Epithelial cell of proximal tubule (primary cell): ENCODE data around the gene PTPRD. TPM values are rescaled to one million over a fixed set of nuclear protein-coding genes. Genes with fewer than 3 reads are reported as not detected.

ENCODE experiments used
- DNase-seq: peaks from one replicate; pipeline ENCODE4 v3.0.0-alpha.2; 2011; ENCODE audit warnings: low read depth
- H3K4me3 ChIP-seq: 2 replicates; pipeline ENCODE4 v1.5.1; 2011; ENCODE audit warnings: low read depth, mild to moderate bottlenecking, low read length
- total RNA-seq: library from RNA; depleted of rRNA; stranded (reverse); fragments of >200 nt; gene quantifications from 2 replicates; pipeline ENCODE4 v1.2.3, GENCODE V29; 2015
- TF ChIP-seq, protein P1 (sequence below): conservative IDR thresholded peaks from 2 replicates; pipeline ENCODE4 v1.5.1; 2012; ENCODE audit warnings: low read depth, mild to moderate bottlenecking, low read length

Gene PTPRD
- 3.2 and 5.6 TPM in 2 replicates for total RNA-seq

DNA sequence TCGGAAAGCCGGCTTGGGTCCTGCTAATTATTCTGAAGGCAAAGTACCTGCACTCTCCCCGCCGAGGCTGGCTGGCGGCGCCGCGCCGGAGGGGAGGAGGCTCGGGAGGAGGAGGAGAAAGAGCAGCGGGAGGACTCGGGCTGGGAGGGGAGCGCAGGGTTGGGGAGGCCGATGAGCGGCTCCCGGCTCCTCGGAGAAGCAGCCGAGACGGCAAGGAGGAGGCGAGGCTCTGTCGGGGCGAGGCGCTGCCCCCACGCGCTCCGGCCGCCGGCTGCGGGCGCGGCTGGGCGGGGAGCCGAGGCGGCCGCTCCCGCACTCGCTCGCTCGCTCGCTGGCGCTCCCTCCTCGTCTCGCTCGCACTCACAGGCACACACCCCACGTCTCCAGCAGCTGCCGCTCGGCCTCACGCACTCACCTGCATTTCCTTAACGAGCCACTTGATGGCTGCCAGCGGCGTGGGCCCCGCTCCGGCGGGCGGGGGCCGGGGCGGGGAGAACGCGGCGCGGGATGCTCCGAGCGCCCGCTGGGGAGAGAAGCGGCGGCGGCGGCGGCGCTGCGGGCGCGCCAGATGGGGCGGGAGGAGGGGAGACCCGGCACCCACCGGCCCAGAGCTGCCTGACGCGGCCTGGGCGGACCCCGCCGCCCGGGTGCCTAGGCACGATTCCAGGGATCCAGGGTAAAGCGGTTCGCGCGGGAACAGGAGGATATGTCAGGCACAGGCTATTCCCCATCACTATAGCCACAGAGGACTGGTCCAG, at the start of gene PTPRD:
TSS of gene PTPRD (minus strand) at position 362 of the 758 bp plus-strand sequence.
- peak within 1 kb of the TSS; percentile 49 for H3K4me3 ChIP-seq
- no peak for DNase-seq
- TF ChIP-seq, protein P1, sequence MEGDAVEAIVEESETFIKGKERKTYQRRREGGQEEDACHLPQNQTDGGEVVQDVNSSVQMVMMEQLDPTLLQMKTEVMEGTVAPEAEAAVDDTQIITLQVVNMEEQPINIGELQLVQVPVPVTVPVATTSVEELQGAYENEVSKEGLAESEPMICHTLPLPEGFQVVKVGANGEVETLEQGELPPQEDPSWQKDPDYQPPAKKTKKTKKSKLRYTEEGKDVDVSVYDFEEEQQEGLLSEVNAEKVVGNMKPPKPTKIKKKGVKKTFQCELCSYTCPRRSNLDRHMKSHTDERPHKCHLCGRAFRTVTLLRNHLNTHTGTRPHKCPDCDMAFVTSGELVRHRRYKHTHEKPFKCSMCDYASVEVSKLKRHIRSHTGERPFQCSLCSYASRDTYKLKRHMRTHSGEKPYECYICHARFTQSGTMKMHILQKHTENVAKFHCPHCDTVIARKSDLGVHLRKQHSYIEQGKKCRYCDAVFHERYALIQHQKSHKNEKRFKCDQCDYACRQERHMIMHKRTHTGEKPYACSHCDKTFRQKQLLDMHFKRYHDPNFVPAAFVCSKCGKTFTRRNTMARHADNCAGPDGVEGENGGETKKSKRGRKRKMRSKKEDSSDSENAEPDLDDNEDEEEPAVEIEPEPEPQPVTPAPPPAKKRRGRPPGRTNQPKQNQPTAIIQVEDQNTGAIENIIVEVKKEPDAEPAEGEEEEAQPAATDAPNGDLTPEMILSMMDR: peak; percentile 27

DNA sequence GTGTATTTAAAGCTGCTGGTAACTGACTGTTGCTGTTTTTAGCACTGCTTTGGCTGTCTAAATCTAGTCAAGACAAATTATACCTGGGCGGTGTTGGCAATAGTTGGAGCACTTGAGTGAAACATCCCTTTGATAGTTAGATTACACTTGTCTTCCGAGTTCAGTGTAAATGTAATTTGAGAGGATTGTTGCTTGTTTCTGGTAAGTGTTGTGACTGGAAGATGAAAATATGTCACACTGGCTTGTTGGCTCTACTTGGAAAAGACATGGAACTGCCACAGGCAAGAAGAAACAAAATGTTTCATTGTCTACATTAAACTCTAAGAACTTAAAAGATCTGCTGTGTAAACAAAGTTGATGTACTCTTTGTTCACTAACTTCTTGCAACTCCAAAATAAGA, 49.2 kb upstream of the PTPRD start:
- TF ChIP-seq, protein P1: no peak
- no peak overlapping the region for H3K4me3 ChIP-seq
- no peak for DNase-seq

DNA sequence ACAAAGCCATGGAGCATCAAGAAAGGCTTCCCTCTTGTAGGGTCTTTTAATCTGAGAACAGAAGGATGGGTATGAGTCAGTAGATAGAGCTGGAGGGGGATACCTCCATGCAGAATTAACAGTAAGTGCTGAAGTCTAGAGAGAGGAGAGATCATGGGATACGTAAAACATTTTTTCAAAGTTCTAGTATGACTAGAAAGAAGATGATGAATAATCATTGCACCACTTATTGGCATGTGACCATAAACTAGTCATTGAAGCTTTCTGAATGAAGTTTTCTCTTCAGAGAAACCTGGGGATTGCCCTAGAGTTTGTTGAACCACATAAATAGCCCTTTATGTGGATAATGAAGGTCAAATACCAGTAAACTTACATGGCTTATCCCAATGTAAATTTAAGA, 48.6 kb upstream of the PTPRD start:
- DNase-seq: no peak
- TF ChIP-seq, protein P1: no peak
- no peak overlapping the region for H3K4me3 ChIP-seq

DNA sequence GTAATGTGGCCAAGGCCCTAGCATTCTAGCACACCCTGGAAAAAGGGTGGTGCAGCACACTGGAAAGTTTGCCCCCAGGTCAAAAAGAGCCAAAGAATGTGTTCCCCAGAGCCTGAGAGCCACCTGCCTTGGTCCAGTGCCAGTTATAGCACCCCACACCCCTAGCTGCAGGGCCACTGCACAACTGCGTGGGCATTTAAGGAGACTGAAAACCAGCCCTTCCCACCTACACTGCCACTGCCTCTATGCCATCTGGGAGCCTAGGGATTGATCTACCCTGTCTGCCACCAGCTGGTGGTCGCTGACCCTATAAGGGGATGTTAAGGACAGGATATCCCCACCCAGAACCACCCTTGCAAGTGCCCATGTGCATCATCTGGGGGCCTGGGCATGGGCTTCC, 38.2 kb upstream of the PTPRD start:
- no peak overlapping the region for H3K4me3 ChIP-seq
- DNase-seq: no peak
- TF ChIP-seq, protein P1: no peak

DNA sequence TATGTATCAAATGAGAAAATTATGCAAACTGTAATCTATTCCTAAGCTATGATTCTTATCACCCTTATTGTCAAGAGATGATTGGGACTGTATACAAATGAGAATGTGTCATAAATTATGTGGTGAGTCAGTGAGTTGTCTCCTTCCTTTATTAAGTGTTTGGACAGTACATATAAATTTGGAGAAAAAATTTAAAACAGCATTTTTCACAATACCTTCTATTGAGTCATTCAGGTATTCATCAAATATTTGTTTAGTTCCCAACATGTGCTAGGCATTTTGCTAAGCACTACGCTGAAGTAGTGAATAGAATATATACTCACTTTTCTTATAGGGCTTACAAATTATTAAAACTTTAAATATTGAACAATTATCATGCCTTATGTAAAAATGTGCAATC, 36.3 kb upstream of the PTPRD start:
- no peak overlapping the region for H3K4me3 ChIP-seq
- no peak for DNase-seq
- TF ChIP-seq, protein P1: no peak

DNA sequence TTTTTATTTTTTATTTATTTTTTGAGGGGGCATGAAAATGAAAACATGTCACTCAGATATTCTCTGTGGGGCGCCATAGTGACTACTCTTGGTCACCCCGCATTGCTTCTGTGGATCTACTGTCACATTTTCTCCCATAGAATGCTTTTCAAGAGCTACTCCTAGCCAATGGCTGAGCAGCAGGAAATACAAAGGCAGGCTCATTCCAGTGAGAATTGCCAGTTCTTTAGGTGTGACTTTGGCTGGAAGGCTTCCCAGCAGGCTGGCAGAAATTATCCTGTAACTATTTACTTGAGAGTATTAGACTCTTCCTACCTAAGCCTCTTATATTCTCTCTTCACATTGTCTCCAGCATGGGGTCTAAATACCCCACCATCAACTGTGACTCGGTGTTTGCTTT, 21.0 kb upstream of the PTPRD start:
- H3K4me3 ChIP-seq: no peak overlapping the region
- DNase-seq: no peak
- TF ChIP-seq, protein P1: no peak
